Mesenchymal stem cell (in vitro differentiated cells and primary cell): ENCODE results near the gene TTLL10.

Experiments
- DNase-seq: peaks from one replicate; pipeline ENCODE4 v3.0.0-alpha.2; 2013
- H2AFZ ChIP-seq: one replicate; pipeline ENCODE4 v1.6.1; 2013; ENCODE audit warnings: low read depth, mild to moderate bottlenecking, control low read depth, inconsistent platforms, low read length, moderate library complexity
- H2AK5ac ChIP-seq: 2 replicates; pipeline ENCODE4 v1.6.1; 2013; ENCODE audit warnings: low read length, moderate library complexity, mild to moderate bottlenecking, inconsistent platforms; ENCODE audit not compliant: severe bottlenecking
- H2BK120ac ChIP-seq: one replicate; pipeline ENCODE4 v1.6.1; 2013; ENCODE audit warnings: low read depth, mild to moderate bottlenecking, inconsistent platforms, low read length, moderate library complexity
- H2BK12ac ChIP-seq, 2 experiments: one replicate each; pipeline ENCODE4 v1.6.1; 2013; ENCODE audit warnings: inconsistent platforms in 2 of 2, low read length in 2 of 2, mild to moderate bottlenecking in 2 of 2, moderate library complexity in 2 of 2, control low read depth in 1 of 2
- H2BK15ac ChIP-seq: one replicate; pipeline ENCODE4 v1.6.1; 2013; ENCODE audit warnings: mild to moderate bottlenecking, low read depth, inconsistent platforms; ENCODE audit not compliant: poor library complexity, severe bottlenecking
- H2BK5ac ChIP-seq: 2 replicates; pipeline ENCODE4 v1.6.1; 2013; ENCODE audit warnings: low read depth, mild to moderate bottlenecking, low read length, control low read depth, inconsistent platforms; ENCODE audit not compliant: poor library complexity, severe bottlenecking
- H3K14ac ChIP-seq, 2 experiments: one replicate each; pipeline ENCODE4 v1.6.1; 2013; ENCODE audit warnings: inconsistent platforms in 2 of 2, low read length in 2 of 2, control low read depth in 1 of 2, mild to moderate bottlenecking in 1 of 2, moderate library complexity in 1 of 2
- H3K18ac ChIP-seq, 2 experiments: one replicate each; pipeline ENCODE4 v1.6.1; 2013; ENCODE audit warnings: inconsistent platforms in 2 of 2, low read length in 2 of 2, control low read depth in 1 of 2, low read depth in 1 of 2, mild to moderate bottlenecking in 1 of 2
- H3K23ac ChIP-seq, 2 experiments: one replicate each; pipeline ENCODE4 v1.6.1; 2013; ENCODE audit warnings: inconsistent platforms in 2 of 2, low read length in 2 of 2, mild to moderate bottlenecking in 2 of 2, moderate library complexity in 2 of 2, control low read depth in 1 of 2
- H3K27ac ChIP-seq: 2 replicates; pipeline ENCODE4 v1.5.1; 2013; ENCODE audit warnings: mild to moderate bottlenecking, moderate library complexity, low read length, control low read depth, inconsistent platforms; ENCODE audit not compliant: poor library complexity, severe bottlenecking
- H3K27me3 ChIP-seq, 2 experiments: 2 replicates each; pipeline versions ENCODE4 v1.6.1 to v1.7.0; 2013; ENCODE audit warnings: low read length in 2 of 2, mild to moderate bottlenecking in 2 of 2, moderate library complexity in 2 of 2, control low read depth in 1 of 2, inconsistent platforms in 1 of 2; ENCODE audit not compliant: control insufficient read depth in 1 of 2, insufficient read depth in 1 of 2
- H3K36me3 ChIP-seq, 2 experiments: 2 replicates each; pipeline versions ENCODE4 v1.6.1 to v1.7.0; 2013; ENCODE audit warnings: low read length in 2 of 2, control low read depth in 1 of 2, inconsistent platforms in 1 of 2, low read depth in 1 of 2, mild to moderate bottlenecking in 1 of 2; ENCODE audit not compliant: insufficient read depth in 2 of 2, control insufficient read depth in 1 of 2
- H3K4ac ChIP-seq, 2 experiments: one replicate each; pipeline ENCODE4 v1.6.1; 2013; ENCODE audit warnings: inconsistent platforms in 2 of 2, low read length in 2 of 2, mild to moderate bottlenecking in 2 of 2, moderate library complexity in 2 of 2, control low read depth in 1 of 2, low read depth in 1 of 2
- H3K4me1 ChIP-seq: 2 replicates; pipeline ENCODE4 v1.6.1; 2013; ENCODE audit warnings: low read depth, low read length, control low read depth; ENCODE audit not compliant: control insufficient read depth, insufficient read depth
- H3K4me2 ChIP-seq: 2 replicates; pipeline ENCODE4 v1.6.1; 2013; ENCODE audit warnings: low read length, mild to moderate bottlenecking, inconsistent platforms; ENCODE audit not compliant: poor library complexity, severe bottlenecking
- H3K4me3 ChIP-seq, 2 experiments: 2 replicates each; pipeline versions ENCODE4 v1.5.1 to v1.7.0; 2013; ENCODE audit warnings: low read length in 2 of 2, mild to moderate bottlenecking in 2 of 2, control low read depth in 1 of 2, low read depth in 1 of 2; ENCODE audit not compliant: insufficient read depth in 1 of 2
- H3K79me1 ChIP-seq: replicated peaks from 2 replicates; pipeline ENCODE4 v1.6.1; 2013; ENCODE audit warnings: mild to moderate bottlenecking, control low read depth, low read length, inconsistent platforms; ENCODE audit not compliant: poor library complexity, severe bottlenecking
- H3K9ac ChIP-seq: 2 replicates; pipeline ENCODE4 v1.7.0; 2013; ENCODE audit warnings: mild to moderate bottlenecking, low read length, moderate library complexity
- H3K9me3 ChIP-seq: 2 replicates; pipeline ENCODE4 v1.7.0; 2013; ENCODE audit warnings: mild to moderate bottlenecking, low read length; ENCODE audit not compliant: control insufficient read depth
- H4K8ac ChIP-seq: one replicate; pipeline ENCODE4 v1.6.1; 2013; ENCODE audit warnings: inconsistent platforms, mild to moderate bottlenecking, low read length, moderate library complexity
- H4K91ac ChIP-seq: one replicate; pipeline ENCODE4 v1.6.1; 2013; ENCODE audit warnings: mild to moderate bottlenecking, low read length, inconsistent platforms
- WGBS: methylation state at CpG from one replicate; pipeline ENCODE4 v1.1.7; 2013; ENCODE audit warnings: mixed read lengths; 5-methylcytosine and 5-hydroxymethylcytosine counted together

Gene TTLL10

DNA sequence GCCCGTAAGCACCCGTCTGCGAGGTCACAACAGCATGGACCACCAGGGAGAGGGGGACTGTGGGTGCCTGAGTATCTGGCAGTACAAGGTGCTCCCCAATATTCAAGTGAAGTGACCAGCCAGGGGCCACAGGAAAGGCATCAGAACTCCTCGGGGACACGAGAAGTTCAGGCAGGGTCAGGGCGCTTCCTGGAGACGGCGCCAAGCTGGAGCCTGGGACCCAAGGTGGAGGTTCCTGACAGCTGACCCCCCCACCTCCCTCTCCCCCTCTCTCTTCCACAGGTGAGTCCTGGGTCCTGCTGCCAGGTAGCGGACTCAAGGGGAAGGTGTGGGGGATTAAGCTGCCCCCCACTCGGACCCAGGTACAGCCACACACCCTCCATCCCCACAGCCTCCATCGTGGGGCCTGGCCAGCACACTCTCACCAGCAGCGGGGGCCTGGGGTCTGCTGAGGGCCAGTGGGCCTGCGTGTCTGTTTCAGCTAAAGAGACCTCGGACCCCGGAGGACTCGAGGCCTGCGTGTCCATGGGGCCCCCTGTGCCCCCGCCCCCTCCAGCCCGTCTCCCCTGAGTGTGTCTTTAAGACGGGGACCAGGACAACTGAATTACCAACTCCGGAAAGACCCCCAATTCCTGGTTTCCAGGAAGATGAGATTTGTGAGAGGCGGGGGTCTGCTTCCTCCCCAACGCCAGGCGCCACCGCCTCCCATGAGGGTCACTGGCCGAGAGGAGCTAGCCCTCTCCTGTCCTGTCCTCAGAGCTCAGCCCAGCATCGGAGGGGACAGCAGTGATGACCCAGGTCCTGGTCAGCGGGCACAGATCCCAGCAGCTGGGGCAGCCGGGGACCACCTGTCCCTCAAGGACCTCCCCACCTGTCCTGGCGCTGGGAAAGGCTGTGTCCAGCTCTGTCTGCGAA, 26.5 kb downstream of the TTLL10 start:
- Histone ChIP-seq H3K9ac (no peak overlapping the region), H3K27me3 (peaks cover 0 to 47% of the 10 kb centered on the region in 2 experiments), H3K36me3 (no peaks in the 10 kb centered on the region), H2BK5ac (no peak overlapping the region), H3K27ac (no peak overlapping the region), H3K79me1 (no peaks in the 10 kb centered on the region), H2BK15ac (no peak overlapping the region), H3K14ac (no peak overlapping the region), H2BK120ac (no peak overlapping the region), H3K18ac (no peak overlapping the region), H2AFZ (no peak overlapping the region), H4K91ac (no peak overlapping the region), H4K8ac (no peak overlapping the region), H3K23ac (no peak overlapping the region), H3K4ac (no peak overlapping the region), H3K4me3 (no peak overlapping the region), H3K9me3 (no peaks in the 10 kb centered on the region), H3K4me1 (peaks cover 46% of the 10 kb centered on the region), H3K4me2 (no peak overlapping the region), H2AK5ac (no peak overlapping the region), H2BK12ac (no peak overlapping the region)
- 88% methylated on average over 30 of the region's 31 CpGs for WGBS
- DNase-seq, result no peak

DNA sequence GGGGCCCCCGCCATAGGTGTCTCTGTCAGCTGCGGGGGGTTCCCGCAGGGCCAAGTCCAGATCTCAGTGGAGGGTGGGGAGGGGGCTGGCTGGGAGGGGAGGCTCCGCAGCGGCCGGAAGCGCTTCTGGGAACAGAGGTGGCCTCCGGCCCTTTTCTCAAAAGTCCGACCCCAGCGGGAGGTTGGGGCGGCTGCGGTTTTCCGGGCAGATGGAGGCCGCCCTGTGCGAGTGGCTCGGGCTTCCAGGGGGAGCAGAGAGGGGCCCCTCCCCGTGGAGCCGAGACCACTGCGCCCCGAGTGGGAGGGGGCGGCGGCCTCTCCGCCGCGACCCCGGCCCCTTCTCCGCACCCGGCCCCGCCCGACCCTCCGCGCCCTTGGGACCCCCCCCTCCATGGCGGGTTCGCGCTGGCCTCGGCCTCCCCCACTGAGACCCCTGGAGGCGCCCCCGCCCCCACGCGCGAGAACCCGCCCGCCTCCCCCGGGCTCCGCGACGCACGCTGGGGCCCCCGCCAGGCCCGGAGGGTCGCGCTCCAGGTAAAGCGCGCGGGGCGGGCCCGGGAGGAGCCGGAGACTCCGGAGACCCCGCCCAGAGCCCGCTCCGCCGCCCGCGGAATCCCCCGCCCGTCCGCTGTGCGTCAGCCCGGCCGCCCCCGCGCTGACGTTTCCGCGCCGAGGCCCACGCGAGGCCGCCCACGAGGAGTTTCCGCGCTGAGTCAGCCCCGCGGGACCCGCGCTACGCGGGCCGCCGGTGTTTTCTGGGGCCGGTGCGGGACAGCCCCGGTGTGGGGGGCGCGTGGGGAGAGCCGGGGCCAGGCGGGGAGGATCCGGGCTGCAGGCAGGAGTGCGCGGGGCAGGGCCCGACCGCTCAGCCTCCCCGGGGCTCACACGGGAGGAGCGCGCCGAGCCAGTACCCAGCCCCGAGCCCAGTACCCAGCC, 27.5 kb downstream of the TTLL10 start:
- Histone ChIP-seq H3K4me2 (peak overlapping the region; percentile 93), H4K8ac (peak overlapping the region; percentile 62), H2BK15ac (peak overlapping the region; percentile 89), H3K9me3 (no peaks in the 10 kb centered on the region), H2BK120ac (peak overlapping the region; percentile 38), H3K4ac (no peak overlapping the region), H2BK5ac (no peak overlapping the region), H3K9ac (no peak overlapping the region), H4K91ac (no peak overlapping the region), H3K4me1 (peaks cover 56% of the 10 kb centered on the region), H2AFZ (peak overlapping the region; percentile 56), H3K27ac (no peak overlapping the region), H3K4me3 (peak overlapping the region in 1 of 2 experiments; percentile 49), H2AK5ac (no peak overlapping the region), H2BK12ac (no peak overlapping the region), H3K79me1 (no peaks in the 10 kb centered on the region), H3K23ac (no peak overlapping the region), H3K14ac (no peak overlapping the region), H3K36me3 (no peaks in the 10 kb centered on the region), H3K18ac (peak overlapping the region; percentile 28 to 76), H3K27me3 (peaks cover 0 to 56% of the 10 kb centered on the region in 2 experiments)
- peak; percentile 51 for DNase-seq
- WGBS, result 16% methylated on average over 8 of the region's 109 CpGs

DNA sequence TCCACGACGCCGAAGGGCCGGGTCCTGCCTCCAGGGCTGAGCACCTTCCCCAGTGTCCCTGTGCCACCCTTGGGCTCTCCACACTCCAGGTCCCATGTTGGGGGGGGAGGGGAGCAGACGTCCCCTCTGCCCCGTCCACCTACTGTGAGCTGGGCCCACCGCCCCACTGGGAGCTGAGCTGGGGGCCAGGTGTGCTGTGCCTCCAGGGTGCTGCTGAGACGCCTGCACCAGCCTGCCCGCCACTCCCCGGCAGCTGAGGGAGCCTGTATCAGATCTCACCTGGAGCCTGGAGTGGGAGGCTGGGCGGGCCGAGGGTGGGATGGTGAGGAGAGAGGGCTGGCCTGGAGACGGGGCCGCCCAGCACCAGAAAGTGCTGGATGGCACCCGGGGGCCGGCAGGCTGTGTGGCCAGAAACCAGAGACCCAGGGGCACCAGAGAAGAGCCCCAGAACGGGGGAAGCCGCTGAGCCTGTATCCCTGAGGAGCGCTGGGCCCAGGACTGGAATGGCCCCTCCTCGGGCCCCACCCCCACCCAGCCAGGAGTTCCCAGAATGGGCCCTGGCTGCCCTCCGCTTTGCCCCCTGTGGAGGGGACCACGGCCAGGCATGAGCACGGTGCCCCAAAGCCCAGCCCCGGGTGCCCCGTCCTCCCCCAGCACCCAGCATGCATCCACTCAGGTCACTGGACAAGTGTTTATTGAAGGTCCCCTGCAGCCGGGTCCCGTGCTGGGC, 29.3 kb downstream of the TTLL10 start:
- no peaks in the 10 kb centered on the region for H3K36me3 ChIP-seq
- H3K18ac ChIP-seq, result no peak overlapping the region
- no peak overlapping the region for H2AK5ac ChIP-seq
- H2BK120ac ChIP-seq, result no peak overlapping the region
- H4K91ac ChIP-seq, result no peak overlapping the region
- no peak overlapping the region for H3K4me3 ChIP-seq
- no peak overlapping the region for H2BK5ac ChIP-seq
- no peak overlapping the region for H3K9ac ChIP-seq
- peaks cover 0 to 71% of the 10 kb centered on the region in 2 experiments for H3K27me3 ChIP-seq
- H2AFZ ChIP-seq, result no peak overlapping the region
- peaks cover 68% of the 10 kb centered on the region for H3K4me1 ChIP-seq
- no peak overlapping the region for H3K4me2 ChIP-seq
- H2BK12ac ChIP-seq, result no peak overlapping the region
- H3K9me3 ChIP-seq, result no peaks in the 10 kb centered on the region
- H3K27ac ChIP-seq, result no peak overlapping the region
- no peak overlapping the region for H3K4ac ChIP-seq
- WGBS, result 81% methylated on average over 27 of the region's 27 CpGs
- no peaks in the 10 kb centered on the region for H3K79me1 ChIP-seq
- H3K14ac ChIP-seq, result no peak overlapping the region
- no peak overlapping the region for H2BK15ac ChIP-seq
- peak overlapping the region in 1 of 2 experiments; percentile 84 for H3K23ac ChIP-seq
- no peak overlapping the region for H4K8ac ChIP-seq
- DNase-seq, result no peak
